GM04504 (cell line): ENCODE data around the gene PPBP.
"Not testable (repeated sequence)": the region's sequence is repeated elsewhere in the genome, so short reads cannot be mapped to it uniquely, and the experiment has no call there.

Experiments
- DNase-seq: peaks from one replicate; pipeline ENCODE4 v3.0.0-alpha.2; 2012; ENCODE audit warnings: low read depth

PPBP gene

DNA sequence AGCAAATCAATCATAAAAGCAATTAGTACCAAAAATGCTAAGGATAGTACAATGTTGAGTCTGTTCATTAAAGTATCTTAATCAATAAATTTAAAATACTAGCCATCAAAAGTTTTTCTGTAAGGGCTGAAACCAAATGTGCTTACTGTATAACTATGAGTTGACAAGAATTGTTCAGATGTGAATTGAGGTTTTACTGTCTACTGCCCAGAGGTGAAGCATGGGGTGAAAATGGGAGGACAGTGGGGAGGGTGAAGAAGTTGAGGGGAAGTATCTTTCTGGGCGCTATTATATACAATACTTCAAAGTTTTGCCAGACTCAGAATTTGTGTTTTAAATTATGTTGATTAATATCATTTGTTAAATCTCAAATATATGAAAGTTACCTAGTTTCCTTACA, 4.1 kb upstream of the PPBP start:
- no peak for DNase-seq

DNA sequence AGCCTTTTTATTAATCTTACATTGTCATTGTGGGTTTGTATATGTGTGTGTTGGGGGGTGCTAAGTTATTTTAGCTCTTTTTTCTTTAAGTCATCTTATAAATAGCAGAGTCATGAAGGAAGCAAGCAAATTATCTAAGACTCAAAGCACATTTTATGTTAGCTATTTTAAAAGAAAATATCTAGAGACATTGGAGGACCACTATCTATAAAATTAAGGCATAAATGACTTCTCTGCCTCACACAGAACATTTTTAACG, 3.7 kb upstream of the PPBP start:
- DNase-seq, result no peak

DNA sequence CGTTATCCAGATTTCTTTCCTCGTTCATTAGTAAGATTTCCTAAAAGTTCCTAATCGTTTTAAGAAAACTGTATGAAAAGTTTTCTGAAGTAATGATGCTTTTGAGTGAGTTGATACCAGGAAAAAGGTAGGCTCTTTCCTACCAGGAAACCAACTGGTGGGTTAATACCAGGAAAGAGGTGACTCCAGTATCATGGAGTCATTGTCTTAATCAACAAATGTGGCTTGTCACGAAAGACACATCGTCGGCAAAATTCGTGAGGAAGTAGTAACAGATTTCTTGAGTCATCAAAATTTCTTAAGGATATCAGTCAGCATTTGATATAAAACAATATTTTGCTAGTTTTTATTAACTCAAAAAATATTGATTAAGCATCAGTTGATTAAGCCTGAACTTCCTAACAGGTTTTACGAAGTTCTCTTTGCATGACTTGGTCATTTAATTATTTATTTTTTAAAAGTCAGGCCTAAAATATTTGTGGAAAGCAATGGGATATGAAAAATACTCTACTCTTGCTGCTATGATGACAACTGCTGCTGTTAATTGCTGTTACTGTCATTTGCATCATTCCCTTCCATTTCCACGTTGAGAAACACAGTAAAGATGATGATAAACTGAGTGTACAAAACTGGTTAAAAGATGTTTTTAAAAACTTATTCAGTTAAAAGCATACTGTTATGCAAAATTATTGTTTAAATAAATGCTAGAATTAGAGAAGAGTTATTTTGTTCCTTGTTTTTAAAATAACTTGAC, 3.2 kb upstream of the PPBP start:
- no peak for DNase-seq

DNA sequence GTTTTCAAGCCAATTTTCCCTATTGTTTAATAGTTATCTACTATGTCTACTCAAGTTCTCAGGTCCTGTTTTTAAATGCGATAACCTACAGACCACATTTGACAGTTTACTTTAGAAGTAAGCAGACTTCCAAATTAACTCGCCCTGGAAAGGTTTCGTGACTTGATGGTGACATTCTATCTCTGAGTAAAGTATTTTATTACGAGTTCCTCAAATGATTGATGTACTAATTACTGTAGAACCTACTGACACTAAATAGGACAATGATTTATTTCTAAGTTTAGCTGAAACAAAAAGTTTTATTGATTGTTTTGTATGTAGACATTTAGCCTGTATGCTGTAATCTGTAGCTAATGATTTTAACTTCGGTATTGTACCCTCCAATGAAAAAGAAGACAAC, 1.9 kb upstream of the PPBP start:
- DNase-seq, result no peak

DNA sequence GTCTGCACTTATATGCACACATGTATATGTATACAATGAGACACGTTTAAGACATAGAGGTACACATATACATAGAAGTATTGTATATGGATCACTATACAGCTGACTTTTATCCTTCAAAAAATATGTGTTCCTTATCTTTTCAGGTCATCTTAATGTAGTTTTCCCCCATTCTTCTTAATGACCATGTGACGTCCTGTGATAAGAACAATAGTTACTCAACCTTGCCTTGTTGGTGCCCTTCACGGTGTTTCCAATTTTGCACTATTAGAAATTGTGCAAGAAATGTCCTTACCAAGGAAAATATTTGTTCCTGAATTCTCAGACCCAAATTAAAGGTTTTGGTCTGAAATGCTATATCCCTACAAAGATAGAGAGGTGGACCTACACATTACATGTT, 1.0 kb upstream of the PPBP start:
- DNase-seq, result no peak

DNA sequence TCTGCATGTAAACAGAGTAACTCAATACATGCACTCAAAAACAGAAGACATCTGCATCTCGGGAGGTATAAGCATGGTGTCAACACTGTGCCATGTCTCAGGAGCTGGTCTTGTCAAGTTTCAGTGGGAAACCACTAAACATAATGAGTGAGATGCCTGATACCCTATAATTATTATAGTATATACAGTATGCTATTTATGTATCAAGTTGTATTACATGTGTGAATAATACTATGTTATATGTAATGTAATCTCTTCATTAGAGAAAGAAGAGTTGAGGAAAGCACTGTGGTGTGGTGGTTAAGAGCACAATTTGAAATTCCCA, 2.5 kb downstream of the PPBP start:
- no peak for DNase-seq

DNA sequence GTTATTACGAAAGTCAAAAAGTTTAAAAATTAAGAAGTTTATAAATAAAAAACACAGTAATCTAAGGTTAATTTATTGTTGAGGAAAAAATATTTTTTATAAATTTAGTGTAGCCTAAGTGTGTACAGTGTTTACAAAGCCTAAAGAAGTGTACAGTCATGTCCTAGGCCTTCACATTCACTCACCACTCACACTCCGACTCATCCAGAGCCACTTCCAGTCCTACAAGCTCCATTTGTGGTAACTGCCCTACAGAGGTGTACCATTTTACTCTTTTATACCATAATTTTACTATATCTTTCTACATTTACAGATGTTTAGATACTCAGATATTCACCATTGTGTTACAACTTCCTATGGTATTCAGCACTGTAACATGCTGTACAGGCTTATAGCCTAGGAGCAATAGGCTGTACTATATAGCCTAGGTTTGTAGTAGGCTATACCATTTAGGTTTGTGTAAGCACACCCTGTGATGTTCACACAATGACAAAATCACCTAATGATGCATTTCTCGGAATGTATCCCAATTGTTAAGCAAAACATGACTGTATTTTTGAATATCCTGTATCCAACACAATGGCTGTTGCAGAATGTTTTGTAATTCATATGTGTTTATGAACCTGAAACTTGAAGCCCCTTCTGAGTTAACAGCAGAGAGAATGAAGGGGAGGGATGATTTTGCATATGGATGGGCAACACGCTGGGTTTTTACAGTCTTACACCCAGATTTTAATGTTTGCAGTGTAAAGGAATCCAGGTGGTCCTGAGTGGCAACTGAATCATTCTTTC, 3.1 kb downstream of the PPBP start:
- no peak for DNase-seq

DNA sequence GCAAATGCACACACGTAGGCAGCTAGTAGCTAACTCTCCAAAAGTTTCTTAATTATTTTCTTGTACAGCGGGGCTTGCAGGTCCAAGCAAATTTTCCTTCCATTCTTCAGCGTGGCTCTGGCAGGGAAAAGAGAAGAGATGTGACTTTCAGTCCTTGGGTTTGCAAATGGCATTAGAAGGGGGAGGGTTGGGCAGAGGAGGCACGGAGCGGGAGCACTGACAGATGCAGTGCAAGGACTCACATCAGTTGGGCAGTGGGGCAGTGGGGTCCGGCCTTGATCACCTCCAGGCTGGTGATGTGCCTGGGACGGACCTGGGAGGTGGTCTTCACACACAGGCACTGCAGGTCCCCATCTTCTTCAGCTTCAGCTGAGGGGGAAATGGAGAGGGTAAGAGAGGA, 6.8 kb downstream of the PPBP start:
- DNase-seq, result not testable (repeated sequence)

DNA sequence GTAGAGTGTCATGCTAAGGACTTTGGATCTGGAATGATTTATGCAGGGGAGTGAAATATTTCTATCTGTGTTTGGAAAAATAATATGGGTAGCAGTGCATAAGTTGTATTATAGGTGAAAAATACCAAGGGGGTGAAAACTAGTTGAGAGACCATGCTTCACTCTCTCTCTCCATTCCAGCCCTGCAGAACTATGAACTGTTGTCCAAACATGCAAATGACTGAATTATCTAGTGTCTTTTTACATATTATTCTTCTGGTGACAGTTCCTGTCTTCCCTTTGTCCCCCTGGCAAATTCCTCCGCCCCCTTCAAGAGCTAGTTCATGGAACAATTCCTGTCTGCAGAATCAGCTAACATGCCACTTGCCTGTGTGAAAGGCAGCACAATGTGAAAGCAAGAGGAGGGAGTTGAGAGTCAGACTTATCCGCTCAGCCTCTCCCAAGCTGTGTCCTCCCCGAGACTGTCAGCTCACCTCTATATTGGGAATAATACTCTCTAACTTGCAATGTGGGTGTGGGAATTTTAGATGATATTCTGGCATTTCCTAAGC, 8.5 kb downstream of the PPBP start:
- no peak for DNase-seq

DNA sequence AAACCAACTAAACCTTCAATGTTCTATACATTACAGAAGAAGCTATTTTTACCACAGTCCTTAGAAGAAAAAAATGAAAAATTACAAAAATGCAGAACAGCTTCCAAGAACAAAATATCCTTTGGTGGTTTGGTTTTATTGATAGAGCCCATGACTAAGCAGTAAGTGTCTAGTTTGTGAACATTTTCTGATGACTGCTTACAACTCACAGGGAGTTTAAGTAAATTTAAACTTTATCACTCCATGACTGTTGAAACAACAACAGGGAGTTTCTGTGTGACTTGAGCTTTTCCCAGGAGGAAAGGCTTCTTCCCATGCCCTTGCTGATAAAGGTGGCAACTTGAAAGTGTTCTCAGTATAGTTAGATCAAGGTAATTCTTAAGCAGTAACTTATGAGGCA, 9.1 kb downstream of the PPBP start:
- DNase-seq, result peak; percentile 40

DNA sequence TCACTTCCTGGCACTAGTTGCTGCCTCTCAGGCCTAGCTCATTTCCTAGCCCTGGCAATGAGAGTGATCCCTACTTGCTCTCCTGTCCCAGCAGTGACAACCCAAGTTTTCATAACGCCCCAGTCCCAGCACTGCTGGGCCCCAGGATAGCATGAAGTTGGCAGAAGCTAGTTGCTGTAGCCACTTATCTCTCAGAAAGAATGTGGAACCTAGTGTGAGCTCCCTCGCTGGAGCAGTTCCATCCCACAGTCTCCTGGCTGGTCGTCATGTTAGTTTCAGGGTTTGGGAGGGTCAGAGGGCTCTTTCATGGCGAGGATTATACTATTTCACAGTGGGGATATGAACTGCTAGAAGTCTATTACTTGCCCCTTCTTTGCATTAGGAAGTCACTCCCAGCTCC, 11.3 kb downstream of the PPBP start:
- no peak for DNase-seq

DNA sequence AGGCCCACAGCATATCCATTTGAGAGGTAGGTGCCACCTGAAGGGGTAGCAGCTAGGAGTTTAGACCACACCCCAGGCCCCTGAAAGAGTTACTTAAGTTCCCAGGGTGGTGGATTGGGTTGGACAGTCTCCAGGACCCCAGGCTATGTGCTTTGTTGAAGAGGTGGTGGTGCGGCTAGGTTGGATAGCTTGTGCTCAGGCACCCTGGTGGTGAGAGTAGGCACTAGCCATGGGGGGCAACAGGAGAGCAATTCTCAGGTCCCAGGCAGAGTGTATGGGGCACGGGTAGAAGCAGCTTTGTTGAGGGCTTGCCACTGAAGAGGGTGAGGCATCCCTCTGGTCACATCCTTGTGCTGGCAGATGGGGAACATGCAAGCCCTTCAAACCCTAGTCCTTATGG, 11.8 kb downstream of the PPBP start:
- DNase-seq, result no peak

DNA sequence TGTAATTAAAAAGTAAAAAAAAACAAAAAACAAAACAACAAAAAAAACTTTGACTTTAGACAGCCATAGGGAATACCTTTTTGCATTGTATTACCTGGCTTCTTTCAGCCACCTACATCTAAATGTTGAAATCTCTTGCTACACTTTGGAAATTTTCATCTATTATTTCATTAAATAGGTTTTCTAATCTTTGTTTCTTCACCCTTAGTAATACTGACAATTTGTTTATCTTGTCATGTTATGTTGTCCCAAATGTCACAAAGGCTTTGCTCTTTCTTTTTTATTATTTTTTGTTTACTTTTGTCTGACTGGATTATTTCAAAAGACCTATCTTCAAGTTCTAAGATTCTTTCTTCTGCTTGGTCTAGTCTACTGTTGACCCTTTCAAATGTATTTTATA, 13.6 kb downstream of the PPBP start:
- no peak for DNase-seq

DNA sequence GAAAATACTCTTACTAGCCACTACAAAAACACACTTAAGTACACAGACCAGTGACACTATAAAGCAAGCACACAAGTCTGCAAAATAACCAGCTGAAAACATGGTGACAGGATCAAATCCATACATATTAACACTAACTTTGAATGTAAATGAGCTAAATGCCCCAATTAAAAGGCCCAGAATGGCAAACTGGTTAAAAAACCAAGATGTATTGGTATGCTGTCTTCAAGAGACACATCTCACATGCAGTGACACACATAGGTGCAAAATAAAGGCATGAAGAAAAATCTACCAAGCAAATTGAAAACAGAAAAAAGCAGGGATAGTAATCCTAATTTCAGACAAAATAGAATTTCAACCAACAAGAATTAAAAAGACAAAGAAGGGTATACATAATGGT, 17.0 kb downstream of the PPBP start:
- no peak for DNase-seq

DNA sequence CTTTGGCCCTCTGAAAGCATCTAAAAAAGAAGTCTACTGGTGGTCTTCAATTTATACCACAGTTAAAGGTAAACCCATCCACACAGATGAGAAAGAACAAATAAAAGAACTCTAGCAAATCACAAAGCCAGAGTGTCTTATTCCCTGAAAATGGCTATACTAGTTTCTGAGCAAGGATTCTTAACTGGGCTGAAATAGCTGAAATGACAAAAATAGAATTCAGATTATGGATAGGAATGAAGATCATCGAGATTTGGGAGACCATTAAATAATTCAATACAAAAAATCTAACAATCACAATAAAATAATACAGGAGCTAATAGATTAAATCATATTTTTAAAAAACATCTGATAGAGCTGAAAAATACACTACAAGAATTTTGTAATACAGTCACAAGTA, 18.0 kb downstream of the PPBP start:
- DNase-seq, result no peak

DNA sequence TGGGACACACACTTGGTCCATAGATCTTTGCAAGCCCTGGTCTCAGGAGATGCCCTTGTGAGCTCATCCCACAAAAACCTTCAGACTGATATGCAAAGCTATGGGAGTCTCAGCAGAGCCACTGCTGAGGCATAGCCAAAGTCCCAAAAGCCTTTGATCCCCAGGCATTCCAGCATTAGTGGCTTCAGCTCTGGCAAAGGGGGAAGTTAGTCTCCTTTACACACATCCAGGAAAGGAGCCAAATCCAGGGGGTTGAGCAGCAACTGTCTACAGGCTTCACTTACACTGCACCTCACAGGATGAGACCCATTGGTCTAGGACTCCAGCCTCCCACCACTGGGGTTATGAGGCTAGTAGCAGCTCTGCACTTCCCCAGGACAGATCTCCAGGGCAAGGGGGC, 20.1 kb downstream of the PPBP start:
- DNase-seq, result no peak

DNA sequence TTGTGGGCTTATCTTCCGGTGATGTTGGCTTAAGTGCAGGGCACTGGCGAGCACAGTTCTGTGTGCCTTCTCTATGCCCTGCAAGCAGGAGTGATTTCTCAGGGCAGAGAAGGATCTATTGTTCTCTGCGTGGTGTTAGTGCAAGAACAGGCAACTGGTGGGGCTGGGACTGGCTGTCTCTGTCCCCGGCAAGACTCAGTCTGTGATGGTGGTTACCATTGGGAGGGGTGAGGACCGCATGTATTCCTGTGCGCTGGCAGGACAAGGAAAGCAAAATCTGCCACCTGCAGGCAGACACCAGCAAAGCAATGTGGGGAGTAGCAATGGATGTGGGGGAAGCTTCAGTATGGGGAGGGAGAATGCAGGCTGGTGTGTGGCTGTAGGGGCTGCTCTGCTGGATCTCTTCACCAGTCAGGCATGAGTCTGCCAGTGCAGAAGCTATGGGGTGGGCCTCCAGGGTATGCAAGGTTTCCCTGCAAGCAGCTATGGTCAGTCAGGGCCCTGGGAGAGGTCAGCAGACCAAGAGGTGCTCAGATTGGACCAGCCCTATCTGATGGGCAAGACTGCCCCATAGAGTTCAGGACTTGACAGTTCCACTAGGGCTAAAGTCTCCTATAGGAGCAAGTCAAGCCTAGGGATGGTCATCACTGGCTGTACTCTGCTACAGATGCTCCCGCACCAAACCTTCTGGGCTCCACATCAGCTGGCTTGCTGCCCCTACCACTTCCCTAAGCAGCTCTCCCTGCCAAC, 23.0 kb downstream of the PPBP start:
- no peak for DNase-seq

DNA sequence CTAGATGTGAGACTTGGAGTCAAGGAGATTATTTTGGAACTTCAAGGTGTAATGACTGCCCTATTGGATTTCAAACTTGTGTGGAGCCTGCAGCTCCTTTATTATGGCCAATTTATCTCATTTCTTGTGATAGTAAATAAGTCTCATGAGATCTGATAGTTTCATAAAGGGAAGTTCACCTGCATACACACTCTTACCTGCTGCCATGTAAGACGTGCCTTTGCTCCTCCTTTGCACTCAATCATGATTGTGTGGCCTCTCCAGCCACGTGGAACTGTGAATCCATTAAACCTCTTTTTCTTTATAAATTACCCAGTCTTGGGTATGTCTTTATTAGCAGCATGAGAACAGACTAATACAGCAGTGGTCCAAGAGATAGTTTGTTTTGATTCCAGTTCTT, 25.3 kb downstream of the PPBP start:
- no peak for DNase-seq

DNA sequence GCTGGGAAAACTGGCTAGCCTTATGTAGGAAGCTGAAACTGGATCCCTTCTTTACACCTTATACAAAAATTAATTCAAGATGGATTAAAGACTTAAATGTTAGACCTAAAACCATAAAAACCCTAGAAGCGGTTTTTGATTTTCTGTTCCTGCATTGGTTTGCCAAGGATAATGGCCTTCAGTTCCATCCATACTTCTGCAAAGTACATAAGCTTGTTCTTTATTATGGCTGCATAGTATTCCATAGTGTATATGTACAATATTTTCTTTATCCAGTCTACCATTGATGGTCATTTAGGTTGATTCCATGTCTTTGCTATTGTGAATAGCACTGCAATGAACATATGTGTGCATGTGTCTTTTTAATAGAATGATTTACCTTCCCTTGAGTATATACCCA, 28.9 kb downstream of the PPBP start:
- not testable (repeated sequence) for DNase-seq

DNA sequence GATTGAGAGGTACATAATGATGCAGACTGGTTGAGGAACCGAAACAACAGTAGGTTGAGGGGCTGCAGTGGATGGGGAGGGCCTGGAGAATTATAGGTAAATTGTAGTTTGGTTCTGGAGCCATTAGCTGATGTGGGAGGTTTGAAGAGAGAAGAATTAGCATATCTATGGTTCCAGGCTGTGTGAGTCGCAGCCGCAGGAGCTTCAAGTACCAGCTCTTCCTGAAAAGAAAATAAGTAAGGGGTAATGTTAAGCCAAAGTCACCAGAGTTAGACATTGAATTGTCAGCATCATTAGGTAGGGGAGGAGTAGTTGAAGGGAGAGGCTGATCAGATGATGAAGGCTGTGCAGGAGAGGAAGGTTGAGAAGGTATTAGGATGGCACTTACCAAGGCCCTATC, 35.6 kb downstream of the PPBP start:
- DNase-seq, result no peak

DNA sequence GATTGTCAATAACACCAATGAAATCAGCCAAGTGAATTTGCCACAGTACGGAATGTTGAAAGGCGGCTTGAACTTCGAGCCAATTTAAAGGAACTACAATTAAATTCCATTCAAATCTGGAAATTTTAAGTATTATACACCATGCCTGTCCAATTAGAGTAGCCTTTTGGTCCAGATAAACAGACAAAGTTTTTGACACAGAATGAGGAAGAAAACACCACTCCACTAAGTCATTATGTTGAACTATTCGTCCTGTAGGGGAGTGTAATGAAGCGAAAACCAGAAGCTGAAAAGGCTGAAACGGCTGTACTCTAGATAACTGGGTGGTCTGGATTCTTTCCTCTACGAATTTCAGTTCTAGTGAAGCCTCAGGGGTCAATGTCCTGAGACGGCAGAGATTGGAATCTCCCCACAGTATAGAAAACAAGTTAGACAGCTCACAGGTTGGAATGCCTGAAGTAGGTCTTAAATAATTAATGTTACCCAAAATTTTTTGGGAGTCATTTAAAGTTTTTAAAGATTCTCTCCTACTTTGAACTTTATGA, 37.5 kb downstream of the PPBP start:
- DNase-seq, result not testable (repeated sequence)

DNA sequence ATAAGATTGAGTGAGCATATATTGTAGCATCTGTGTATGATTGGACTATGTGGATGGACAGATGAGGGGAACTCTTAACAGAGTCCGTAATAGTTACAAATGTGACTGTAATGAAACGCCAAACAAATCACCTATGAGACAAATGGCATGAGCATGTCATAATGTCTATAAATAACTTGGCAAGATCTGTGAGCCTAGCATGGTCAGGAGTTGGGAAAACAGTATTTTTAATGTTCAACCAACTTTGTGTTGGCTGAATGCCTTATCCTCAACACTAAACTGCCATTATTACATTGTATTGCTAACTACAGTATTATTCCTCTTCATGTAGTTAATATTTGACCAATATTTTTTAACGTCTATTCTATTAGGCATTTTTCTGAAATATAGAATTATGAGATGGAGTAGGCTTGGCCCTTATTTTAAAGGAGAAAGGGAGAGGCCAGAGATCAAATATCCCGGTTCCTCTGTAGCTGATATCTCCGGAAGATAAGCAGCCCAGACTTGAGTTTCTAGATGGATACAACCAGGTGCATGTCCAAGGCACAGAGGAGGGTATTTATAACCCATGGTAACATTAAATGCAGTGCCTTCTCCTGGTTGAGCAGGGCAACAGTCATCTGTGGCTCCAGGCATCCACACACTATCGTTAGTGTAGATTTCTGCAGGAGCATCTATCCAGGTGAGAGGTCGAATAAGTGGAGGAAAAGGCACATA, 38.8 kb downstream of the PPBP start:
- DNase-seq, result no peak
